NCI-H510A (cell line): ENCODE data around the gene PFN4.
"Not testable (repeated sequence)": the region's sequence is repeated elsewhere in the genome, so short reads cannot be mapped to it uniquely, and the experiment has no call there.

Source experiments
- DNase-seq: peaks from one replicate; lab custom pipeline; 2025; lab: John Stamatoyannopoulos, UW

Gene PFN4

GRCh38 chr2:24123195-24123921 is at the start of gene PFN4, which contains the start of gene FAM228B:
PFN4 (minus strand) TSS chr2:24123334; CDS start chr2:24122535, 799 bp downstream.
FAM228B (plus strand) TSS chr2:24123469; CDS start chr2:24124362, 893 bp downstream.
- DNase-seq = peak; percentile 64

GRCh38 chr2:24169023-24169422 is 45.9 kb upstream of the PFN4 start:
- DNase-seq = no peak

- no peak for DNase-seq
Measured at GRCh38 chr2:24164416-24164973, 41.4 kb upstream of the PFN4 start.

- no peak for DNase-seq
Measured at GRCh38 chr2:24163601-24164000, 40.5 kb upstream of the PFN4 start.

- DNase-seq = no peak
Measured at GRCh38 chr2:24163186-24163585, 40.1 kb upstream of the PFN4 start.

GRCh38 chr2:24162494-24162893 is 39.4 kb upstream of the PFN4 start:
- no peak for DNase-seq

GRCh38 chr2:24160761-24161160 is 37.6 kb upstream of the PFN4 start:
- no peak for DNase-seq

- no peak for DNase-seq
Measured at GRCh38 chr2:24159708-24160107, 36.6 kb upstream of the PFN4 start.

GRCh38 chr2:24158131-24158530 is 35.0 kb upstream of the PFN4 start:
- no peak for DNase-seq

GRCh38 chr2:24153478-24153877 is 30.3 kb upstream of the PFN4 start:
- DNase-seq = no peak

- DNase-seq = no peak
Measured at GRCh38 chr2:24152413-24153197, 29.5 kb upstream of the PFN4 start.

- no peak for DNase-seq
Measured at GRCh38 chr2:24147364-24147763, 24.2 kb upstream of the PFN4 start.

GRCh38 chr2:24140305-24140704 is 17.2 kb upstream of the PFN4 start:
- not testable (repeated sequence) for DNase-seq

GRCh38 chr2:24132543-24132942 is 9.4 kb upstream of the PFN4 start:
- DNase-seq = no peak

- DNase-seq = no peak
Measured at GRCh38 chr2:24125956-24126355, 2.8 kb upstream of the PFN4 start.

- no peak for DNase-seq
Measured at GRCh38 chr2:24123922-24124580, 917 bp upstream of the PFN4 start.

- no peak for DNase-seq
Measured at GRCh38 chr2:24122366-24123194, 554 bp downstream of the PFN4 start.

- no peak for DNase-seq
Measured at GRCh38 chr2:24121469-24121868, 1.7 kb downstream of the PFN4 start.

GRCh38 chr2:24121066-24121465 is 2.1 kb downstream of the PFN4 start:
- DNase-seq = no peak

GRCh38 chr2:24117902-24118301 is 5.2 kb downstream of the PFN4 start:
- no peak for DNase-seq

- no peak for DNase-seq
Measured at GRCh38 chr2:24115057-24115456, 8.1 kb downstream of the PFN4 start.
